Smooth muscle cell (in vitro differentiated cells): Measurements from ENCODE around the gene ADGRG3. TPM values are rescaled to one million over a fixed set of nuclear protein-coding genes. Genes with fewer than 3 reads are reported as not detected.
A peak's percentile ranks its signal among the peaks of the same experiment; 100 is the strongest.

Source experiments
- DNase-seq: peaks from one replicate; lab custom pipeline; 2025; ENCODE audit not compliant: unreplicated experiment; lab: John Stamatoyannopoulos, UW
- H2AFZ ChIP-seq: fragments of 200-600 bp; sonication (generic); 2 replicates; pipeline ENCODE4 v1.6.0; 2016; ENCODE audit warnings: antibody characterized with exemption, low read depth, mild to moderate bottlenecking
- H3F3A ChIP-seq: fragments of 200-600 bp; sonication (generic); 2 replicates; pipeline ENCODE4 v1.6.0; 2017; ENCODE audit warnings: antibody characterized with exemption, low read depth
- H3K27ac ChIP-seq: fragments of 200-600 bp; sonication (generic); 2 replicates; pipeline ENCODE4 v1.5.1; 2016; ENCODE audit warnings: low read depth, mild to moderate bottlenecking
- H3K27me3 ChIP-seq: fragments of 200-600 bp; sonication (generic); 2 replicates; pipeline ENCODE4 v1.6.1; 2016; ENCODE audit warnings: low read depth, mild to moderate bottlenecking
- H3K36me3 ChIP-seq: fragments of 200-600 bp; sonication (generic); 2 replicates; pipeline ENCODE4 v1.5.1; 2016; ENCODE audit warnings: low read depth
- H3K4me1 ChIP-seq: fragments of 200-600 bp; sonication (generic); 2 replicates; pipeline ENCODE4 v1.5.1; 2016; ENCODE audit warnings: low read depth
- H3K4me2 ChIP-seq: fragments of 200-600 bp; sonication (generic); 2 replicates; pipeline ENCODE4 v1.6.0; 2016; ENCODE audit warnings: mild to moderate bottlenecking
- H3K4me3 ChIP-seq: fragments of 200-600 bp; sonication (generic); 2 replicates; pipeline ENCODE4 v1.5.1; 2016; ENCODE audit warnings: mild to moderate bottlenecking
- H3K79me2 ChIP-seq: fragments of 200-600 bp; sonication (generic); 2 replicates; pipeline ENCODE4 v1.6.0; 2016; ENCODE audit warnings: low read depth, mild to moderate bottlenecking
- H3K9ac ChIP-seq: fragments of 200-600 bp; sonication (generic); 2 replicates; pipeline ENCODE4 v1.6.0; 2016; ENCODE audit warnings: low read depth
- H3K9me3 ChIP-seq: fragments of 200-600 bp; sonication (generic); replicated peaks from 2 replicates; pipeline ENCODE4 v1.5.1; 2016; ENCODE audit warnings: low read depth
- H4K20me1 ChIP-seq: fragments of 200-600 bp; sonication (generic); 2 replicates; pipeline ENCODE4 v1.6.0; 2016; ENCODE audit warnings: low read depth
- CTCF ChIP-seq: fragments of 200-600 bp; sonication (generic); IDR thresholded peaks from 2 replicates; pipeline ENCODE4 v1.5.1; 2017; ENCODE audit warnings: borderline replicate concordance, mild to moderate bottlenecking, antibody characterized with exemption; ENCODE audit not compliant: insufficient read depth, poor library complexity, severe bottlenecking
- WGBS: methylation state at CpG from one replicate; pipeline ENCODE4 v1.1.7; 2016; ENCODE audit warnings: low lambda C conversion rate; 5-methylcytosine and 5-hydroxymethylcytosine counted together
- polyA plus RNA-seq: library from polyadenylated mRNA; unstranded; fragments of >200 nt; fragmentation: Nextera tagmentation; extraction: Ambion mirVana; gene quantifications from 2 replicates; pipeline ENCODE4 v1.2.1, GENCODE V29; 2016
- total RNA-seq: library from RNA; depleted of rRNA; stranded (reverse); fragments of >200 nt; gene quantifications from 2 replicates; pipeline ENCODE4 v1.2.3, GENCODE V29; 2014

ADGRG3 gene
- total and polyA plus RNA-seq, 2 experiments from 2014 or later = 0.13 TPM; not detected in 1

GRCh38 chr16:57626420-57627170 is 41.5 kb upstream of the ADGRG3 start:
- H3K9ac ChIP-seq = no peak overlapping the region
- H3K4me2 ChIP-seq = no peak overlapping the region
- no peak overlapping the region for H2AFZ ChIP-seq
- H3K4me1 ChIP-seq = peaks cover 12% of the 10 kb centered on the region
- no peak for DNase-seq
- H3K36me3 ChIP-seq = no peaks in the 10 kb centered on the region
- 83% methylated on average over 10 of the region's 10 CpGs for WGBS
- peak overlapping the region; percentile 93 for H3K27ac ChIP-seq
- H3K27me3 ChIP-seq = no peaks in the 10 kb centered on the region
- H3K9me3 ChIP-seq = no peaks in the 10 kb centered on the region
- peaks cover 3% of the 10 kb centered on the region for H3K79me2 ChIP-seq
- TF ChIP-seq CTCF = no peak
- H4K20me1 ChIP-seq = no peaks in the 10 kb centered on the region
- peaks cover 19% of the 10 kb centered on the region for H3F3A ChIP-seq
- H3K4me3 ChIP-seq = no peak overlapping the region

GRCh38 chr16:57627184-57627871 is 40.8 kb upstream of the ADGRG3 start:
- WGBS = 34% methylated on average over 15 of the region's 15 CpGs
- peak; percentile 24 for TF ChIP-seq CTCF
- Histone ChIP-seq H3K9me3 (no peaks in the 10 kb centered on the region), H3K27ac (peak overlapping the region; percentile 93), H2AFZ (no peak overlapping the region), H3K36me3 (no peaks in the 10 kb centered on the region), H3K27me3 (no peaks in the 10 kb centered on the region), H3F3A (peaks cover 19% of the 10 kb centered on the region), H3K4me3 (no peak overlapping the region), H3K4me2 (peak overlapping the region; percentile 52), H4K20me1 (peaks cover 7% of the 10 kb centered on the region), H3K79me2 (peaks cover 3% of the 10 kb centered on the region), H3K9ac (peak overlapping the region; percentile 76), H3K4me1 (peaks cover 12% of the 10 kb centered on the region)
- DNase-seq = no peak

GRCh38 chr16:57628008-57628781 is 39.9 kb upstream of the ADGRG3 start, which contains the start of gene ADGRG1:
Gene ADGRG1, plus strand, starts transcription at chr16:57628630. Its CDS starts 21,658 bp downstream, at chr16:57650288.
- Histone ChIP-seq H3K9me3 (no peaks in the 10 kb centered on the region), H3K36me3 (no peaks in the 10 kb centered on the region), H4K20me1 (peaks cover 13% of the 10 kb centered on the region), H3K27ac (peak within 1 kb of the TSS; percentile 93), H3F3A (peaks cover 11% of the 10 kb centered on the region), H3K27me3 (no peaks in the 10 kb centered on the region), H2AFZ (no peak within 1 kb of the TSS), H3K4me2 (peak within 1 kb of the TSS; percentile 72), H3K9ac (peak within 1 kb of the TSS; percentile 76), H3K4me3 (no peak within 1 kb of the TSS), H3K4me1 (peaks cover 12% of the 10 kb centered on the region), H3K79me2 (peaks cover 3% of the 10 kb centered on the region)
- DNase-seq = peak; percentile 62
- no peak for TF ChIP-seq CTCF
- 20% methylated on average over 30 of the region's 32 CpGs for WGBS
